ENCODE results near the gene AGPAT1. TPM values are rescaled to one million over a fixed set of nuclear protein-coding genes. Genes with fewer than 3 reads are reported as not detected.

AGPAT1 gene, protein sequence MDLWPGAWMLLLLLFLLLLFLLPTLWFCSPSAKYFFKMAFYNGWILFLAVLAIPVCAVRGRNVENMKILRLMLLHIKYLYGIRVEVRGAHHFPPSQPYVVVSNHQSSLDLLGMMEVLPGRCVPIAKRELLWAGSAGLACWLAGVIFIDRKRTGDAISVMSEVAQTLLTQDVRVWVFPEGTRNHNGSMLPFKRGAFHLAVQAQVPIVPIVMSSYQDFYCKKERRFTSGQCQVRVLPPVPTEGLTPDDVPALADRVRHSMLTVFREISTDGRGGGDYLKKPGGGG
- total RNA-seq, result 43.3 and 48.4 TPM in 2 replicates

GRCh38 chr6:32175711-32176475 lies at the start of gene AGPAT1:
Gene AGPAT1 (minus strand): TSS chr6:32176084. CDS start chr6:32171496, 4,588 bp downstream.

GRCh38 chr6:32223258-32224235 lies 47.7 kb upstream of the AGPAT1 start, which contains the start of gene NOTCH4:
Gene NOTCH4 (minus strand): TSS chr6:32224067. CDS start chr6:32223928, 139 bp downstream.

GRCh38 chr6:32192608-32193039 lies 16.7 kb upstream of the AGPAT1 start, which contains the start of gene GPSM3:
Gene GPSM3 (minus strand): TSS chr6:32192643. CDS start chr6:32192513, 130 bp downstream.

DNA sequence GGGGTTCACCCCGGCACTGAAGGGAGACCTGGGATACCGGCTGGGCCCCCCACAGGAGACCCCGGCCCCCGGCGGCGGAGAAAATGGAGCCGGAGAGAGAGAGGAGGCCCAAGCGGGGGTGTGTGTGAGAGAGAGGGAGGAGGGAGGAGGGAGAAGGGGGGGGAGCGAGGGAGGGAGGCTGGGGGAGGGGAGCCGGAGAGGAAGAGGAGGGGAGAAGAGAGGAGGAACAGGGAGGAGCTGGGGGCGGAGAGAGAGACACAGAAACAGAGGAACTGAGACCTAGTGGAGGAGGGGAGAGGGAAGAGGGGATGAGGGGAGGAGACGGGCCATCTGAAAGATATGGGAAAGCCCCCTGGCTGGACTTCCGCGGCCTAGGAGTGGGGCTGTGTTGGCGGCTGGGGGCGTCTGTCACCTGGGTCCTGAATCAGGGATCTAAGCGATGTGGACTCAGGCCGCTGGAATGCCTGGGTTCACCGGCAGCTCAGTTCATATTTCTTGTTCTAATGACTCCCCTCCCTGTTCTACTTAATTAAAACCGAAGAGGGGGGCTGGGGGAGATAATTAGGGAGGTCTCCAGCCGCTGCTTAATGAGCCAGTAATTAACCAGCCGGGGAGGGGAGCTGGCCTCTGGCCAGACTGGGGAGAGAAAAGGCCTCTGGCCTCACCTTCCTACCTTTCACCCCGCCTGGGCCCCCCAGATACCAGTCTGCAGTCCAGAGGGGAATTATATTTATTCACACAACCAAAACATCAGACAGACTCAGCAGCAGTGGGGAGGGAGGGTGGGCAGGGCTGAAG lies 14.4 kb upstream of the AGPAT1 start, which contains the start of gene PBX2:
Gene PBX2, minus strand, starts transcription at position 149 of the 798 bp plus-strand sequence. CDS start 287 bp downstream, outside the sequence.

GRCh38 chr6:32184084-32184640 lies 8.3 kb upstream of the AGPAT1 start, which contains the start of gene AGER:
Gene AGER (minus strand): TSS chr6:32184253. CDS start chr6:32184222, 31 bp downstream.

DNA sequence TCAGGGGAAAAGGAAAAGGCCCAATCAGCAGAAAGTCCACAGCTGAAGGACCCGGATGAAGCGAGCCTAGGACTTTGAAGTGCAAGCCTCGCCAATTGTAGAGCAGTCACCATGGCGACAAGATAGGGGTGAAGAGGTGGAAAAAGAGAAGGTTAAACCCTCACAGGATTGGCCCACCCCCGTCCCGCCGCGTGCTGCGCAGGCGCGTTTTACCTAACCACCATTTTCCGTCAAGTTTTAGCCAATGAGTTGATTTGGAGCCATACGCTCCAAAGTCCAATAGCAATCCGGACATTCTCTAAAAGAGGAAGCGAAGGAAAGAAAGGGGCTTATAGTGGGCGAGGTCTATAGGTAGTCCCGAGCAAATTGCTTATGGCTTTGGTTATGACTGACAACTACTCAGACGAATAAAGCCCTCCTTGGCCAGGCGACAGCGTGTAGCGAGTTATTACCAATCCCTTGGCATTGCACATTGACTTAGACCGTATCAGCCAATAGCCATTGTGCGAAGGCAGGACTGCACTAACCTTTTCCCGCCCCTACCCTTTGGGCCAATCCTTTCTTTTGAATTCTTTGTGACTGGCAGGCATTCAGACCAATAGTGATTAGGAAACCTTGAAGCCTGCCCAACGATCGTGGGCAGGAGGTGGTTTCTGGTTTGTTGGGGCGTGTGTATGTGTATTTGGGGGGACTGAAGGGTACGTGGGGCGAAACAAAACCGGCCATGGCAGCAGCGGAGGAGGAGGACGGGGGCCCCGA lies 2.1 kb upstream of the AGPAT1 start, which contains the start of gene RNF5:
Gene RNF5, plus strand, starts transcription at position 618 of the 759 bp plus-strand sequence. Its CDS starts 107 bp downstream, at position 725.

GRCh38 chr6:32164295-32164694 lies 11.6 kb downstream of the AGPAT1 start, which contains the start of gene EGFL8:
Gene EGFL8 (plus strand): TSS chr6:32164595. CDS start chr6:32166166, 1,571 bp downstream.

DNA sequence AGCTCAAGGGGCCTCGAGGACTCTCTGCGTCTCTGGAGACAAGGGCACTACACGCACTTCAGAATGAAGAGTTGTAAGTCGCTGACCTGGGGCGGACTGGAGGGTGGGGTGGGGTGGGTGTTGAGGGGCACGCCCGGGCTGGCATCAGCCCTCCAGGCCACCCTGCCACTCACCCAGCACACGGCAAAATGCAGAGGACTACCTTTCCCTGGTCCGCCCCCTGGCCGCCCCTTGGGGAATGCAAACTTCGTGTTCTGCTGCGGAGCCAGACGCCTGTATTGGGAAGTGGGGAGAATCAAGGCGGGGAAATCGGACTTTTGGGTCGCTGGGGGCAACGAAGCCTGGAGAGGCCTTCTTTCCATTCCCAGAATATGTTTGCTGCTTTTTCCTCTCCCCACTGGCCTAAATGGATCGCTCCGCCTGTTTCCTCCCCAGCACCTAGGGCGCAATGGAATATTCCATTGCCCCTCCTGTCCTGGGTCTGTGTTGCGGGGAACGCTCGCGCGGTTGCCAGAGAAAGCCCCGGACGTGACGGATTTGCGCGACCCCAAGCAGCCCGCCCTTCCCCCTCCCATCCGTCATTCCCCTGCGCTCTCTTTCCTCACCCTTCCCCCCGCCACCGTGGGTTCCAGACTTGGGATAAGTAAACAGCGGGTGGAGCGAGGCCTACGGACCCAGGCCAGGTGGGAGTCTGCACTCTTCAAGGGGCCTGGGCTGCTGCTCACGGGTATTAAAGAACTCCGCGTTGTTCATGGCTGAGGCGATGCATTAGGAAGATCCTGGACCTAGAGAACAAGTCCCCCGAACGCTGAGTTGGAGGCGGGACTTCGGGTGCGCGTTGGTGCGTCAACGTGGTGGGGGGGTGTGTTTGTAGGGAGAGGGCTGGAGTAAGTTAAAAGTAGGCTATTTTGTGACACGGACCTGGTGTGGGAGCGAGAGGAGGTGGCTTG lies 22.0 kb downstream of the AGPAT1 start, which contains the start of gene PPT2:
Gene PPT2, plus strand, starts transcription at position 578 of the 950 bp plus-strand sequence. CDS start 454 bp downstream, outside the sequence.

GRCh38 chr6:32151863-32152768 lies 23.8 kb downstream of the AGPAT1 start, which contains the start of gene PRRT1:
Gene PRRT1 (minus strand): TSS chr6:32151939. CDS start chr6:32151827, 112 bp downstream.

DNA sequence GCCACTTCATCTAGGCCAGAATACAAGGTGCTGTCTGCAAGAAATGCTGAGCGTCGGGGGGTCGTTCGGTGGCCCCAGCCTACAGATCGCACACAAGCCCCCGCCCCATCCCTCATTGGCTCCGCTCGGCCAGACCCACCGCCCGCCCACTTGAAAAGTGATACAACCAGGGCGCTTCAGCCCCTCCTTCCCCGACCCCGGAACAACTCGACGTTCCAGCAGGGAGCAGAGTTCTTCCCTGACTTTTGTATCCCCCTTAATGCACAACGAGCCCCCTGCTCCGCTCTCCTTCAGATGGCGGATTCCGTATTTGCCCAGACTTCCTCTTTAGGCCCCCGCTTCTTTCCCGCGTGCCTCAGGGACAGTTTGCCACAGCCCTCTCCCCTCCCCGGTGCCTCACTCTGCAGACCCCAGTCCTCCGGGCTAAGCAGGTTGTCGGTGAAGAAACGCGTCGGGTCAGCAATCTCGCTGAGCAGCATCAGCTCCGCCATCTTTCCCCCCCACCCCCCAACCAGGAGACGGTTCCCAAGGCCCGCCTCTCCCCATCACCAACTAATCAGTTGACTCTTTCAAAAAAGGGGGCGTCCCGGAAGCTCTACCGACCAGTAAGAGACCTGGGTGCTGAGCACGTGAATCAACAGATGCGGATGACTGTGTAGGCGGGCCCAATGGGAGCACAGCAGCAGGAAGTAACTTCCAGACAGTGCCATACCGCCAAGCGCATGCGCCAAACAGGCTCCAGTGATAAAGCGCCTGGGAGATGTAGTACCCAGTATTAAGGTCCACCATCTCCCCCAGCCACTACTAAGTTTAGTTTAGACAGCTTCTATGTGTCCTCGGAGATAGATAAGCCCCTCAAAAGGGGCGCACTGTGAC lies 47.9 kb downstream of the AGPAT1 start, which contains the start of gene ATF6B:
Gene ATF6B, minus strand, starts transcription at position 530 of the 876 bp plus-strand sequence. Its CDS starts 39 bp downstream, at position 491.

Small RNA genes within 50 kb of the gene (small RNA-seq; reads per million reads assigned to genes)
- gene AL662884.1 (ENCODE audit: low replicate concordance) (not detected), gene MIR6833 (ENCODE audit: low replicate concordance) (not detected)

Other genes with a start within 250 kb of the AGPAT1 start
- 0.29 and 14.2 TPM in 2 replicates for gene C2, start 248.4 kb downstream of the AGPAT1 start, total RNA-seq
- gene CFB, start 230.0 kb downstream of the AGPAT1 start, total RNA-seq, result 2.3 and 62.8 TPM in 2 replicates
- 125 and 137 TPM in 2 replicates for gene NELFE, start 217.1 kb downstream of the AGPAT1 start, total RNA-seq
- gene SKIC2, start 216.9 kb downstream of the AGPAT1 start, total RNA-seq, result 51.0 and 70.0 TPM in 2 replicates
- 17.3 and 31.7 TPM in 2 replicates for gene DXO, start 203.9 kb downstream of the AGPAT1 start, total RNA-seq
- 1.7 and 10.3 TPM in 2 replicates for gene C4A, start 194.0 kb downstream of the AGPAT1 start, total RNA-seq
- 1.4 and 6.3 TPM in 2 replicates for gene C4B, start 161.3 kb downstream of the AGPAT1 start, total RNA-seq
- not detected in 2 replicates for gene CYP21A2, start 137.7 kb downstream of the AGPAT1 start, total RNA-seq
- gene TNXB, start 66.7 kb downstream of the AGPAT1 start, total RNA-seq, result 3.0 and 81.8 TPM in 2 replicates
- 28.8 and 39.2 TPM in 2 replicates for gene ATF6B, start 47.8 kb downstream of the AGPAT1 start, total RNA-seq
- gene FKBPL, start 45.8 kb downstream of the AGPAT1 start, total RNA-seq, result 5.9 and 6.4 TPM in 2 replicates
- 0.29 and 0.44 TPM in 2 replicates for gene PRRT1, start 24.1 kb downstream of the AGPAT1 start, total RNA-seq
- 25.8 and 46.8 TPM in 2 replicates for gene PPT2, start 21.9 kb downstream of the AGPAT1 start, total RNA-seq
- 0.44 and 0.86 TPM in 2 replicates for gene EGFL8, start 11.5 kb downstream of the AGPAT1 start, total RNA-seq
- 24.3 and 35.6 TPM in 2 replicates for gene RNF5, start 2.3 kb upstream of the AGPAT1 start, total RNA-seq
- 0.29 and 0.66 TPM in 2 replicates for gene AGER, start 8.2 kb upstream of the AGPAT1 start, total RNA-seq
- gene PBX2, start 14.1 kb upstream of the AGPAT1 start, total RNA-seq, result 51.4 and 57.8 TPM in 2 replicates
- gene GPSM3, start 16.6 kb upstream of the AGPAT1 start, total RNA-seq, result 5.5 and 10.9 TPM in 2 replicates
- 0.44 and 1.1 TPM in 2 replicates for gene NOTCH4, start 48.0 kb upstream of the AGPAT1 start, total RNA-seq
- not detected in 2 replicates for gene TSBP1, start 195.8 kb upstream of the AGPAT1 start, total RNA-seq
- not detected in 2 replicates for gene BTNL2, start 231.1 kb upstream of the AGPAT1 start, total RNA-seq